Left ventricle myocardium superior (tissue), 1 donor: ENCODE results near the gene ATAD3C. TPM values are rescaled to one million over a fixed set of nuclear protein-coding genes. Genes with fewer than 3 reads are reported as not detected.
A peak's percentile ranks its signal among the peaks of the same experiment; 100 is the strongest.
"Not testable (repeated sequence)": the region's sequence is repeated elsewhere in the genome, so short reads cannot be mapped to it uniquely, and the experiment has no call there.

Source experiments
- ATAC-seq: fragments of 200-7000 bp; cut with Tn5 transposase; one replicate; pipeline ENCODE4 v1.9.1; 2020; ENCODE audit warnings: mild to moderate bottlenecking, moderate library complexity
- DNase-seq: peaks from one replicate; pipeline ENCODE4 v3.0.0-alpha.2; 2020
- intact Hi-C: fragments of 100-400 bp; cut with micrococcal nuclease; formaldehyde crosslinking; loops from one replicate; pipeline ENCODE4 v1.11.0; 2022
- total RNA-seq: library from RNA; stranded (reverse); fragmentation: NEBNext Ultra II Directional; extraction: Animal tissue kit (Norgen Biotek cat#: 25700); gene quantifications from one replicate; pipeline ENCODE4 v1.2.1, GENCODE V29; 2021
- donor health status: DM: no; HTN: yes; CAD: no; lungs with severe emphysema.

Gene ATAD3C
- total RNA-seq, 1 donor from 2014 or later = 1.9 TPM

DNA sequence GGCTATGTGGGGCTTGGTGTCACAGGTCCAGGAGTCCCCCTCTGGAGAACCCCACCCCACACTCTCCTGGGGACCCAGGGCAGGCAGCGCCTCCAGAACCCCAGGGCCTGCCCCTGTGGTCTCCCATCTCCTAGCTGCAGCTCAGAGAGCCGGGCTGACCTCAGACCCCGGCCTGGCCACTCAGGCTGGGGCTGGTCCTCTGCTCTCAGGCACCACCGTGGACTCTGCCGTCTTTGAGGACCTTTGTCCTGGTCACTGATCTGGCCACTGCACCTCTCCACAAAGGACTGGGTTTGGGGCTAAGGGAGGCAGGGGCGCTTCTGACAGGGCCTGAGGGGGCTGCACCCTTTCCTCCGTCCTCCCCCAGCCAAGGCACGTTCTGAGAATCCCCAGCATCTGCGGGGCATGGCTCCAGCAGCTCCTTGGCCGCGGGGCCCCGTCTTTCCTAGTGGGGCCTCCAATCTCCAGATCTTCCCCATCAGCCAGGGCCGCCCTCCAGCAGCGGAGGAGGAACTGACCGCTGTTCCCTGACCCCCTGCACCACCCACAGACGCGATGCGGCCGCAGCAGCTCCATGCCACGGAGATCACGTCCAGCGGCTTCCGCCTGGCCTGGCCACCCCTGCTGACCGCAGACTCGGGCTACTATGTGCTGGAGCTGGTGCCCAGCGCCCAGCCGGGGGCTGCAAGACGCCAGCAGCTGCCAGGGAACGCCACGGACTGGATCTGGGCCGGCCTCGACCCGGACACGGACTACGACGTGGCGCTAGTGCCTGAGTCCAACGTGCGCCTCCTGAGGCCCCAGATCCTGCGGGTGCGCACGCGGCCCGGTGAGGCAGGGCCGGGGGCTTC, 10.7 kb upstream of the ATAD3C start:
- DNase-seq (no peak), ATAC-seq (no peak)
- intact Hi-C loops = no loop called here

DNA sequence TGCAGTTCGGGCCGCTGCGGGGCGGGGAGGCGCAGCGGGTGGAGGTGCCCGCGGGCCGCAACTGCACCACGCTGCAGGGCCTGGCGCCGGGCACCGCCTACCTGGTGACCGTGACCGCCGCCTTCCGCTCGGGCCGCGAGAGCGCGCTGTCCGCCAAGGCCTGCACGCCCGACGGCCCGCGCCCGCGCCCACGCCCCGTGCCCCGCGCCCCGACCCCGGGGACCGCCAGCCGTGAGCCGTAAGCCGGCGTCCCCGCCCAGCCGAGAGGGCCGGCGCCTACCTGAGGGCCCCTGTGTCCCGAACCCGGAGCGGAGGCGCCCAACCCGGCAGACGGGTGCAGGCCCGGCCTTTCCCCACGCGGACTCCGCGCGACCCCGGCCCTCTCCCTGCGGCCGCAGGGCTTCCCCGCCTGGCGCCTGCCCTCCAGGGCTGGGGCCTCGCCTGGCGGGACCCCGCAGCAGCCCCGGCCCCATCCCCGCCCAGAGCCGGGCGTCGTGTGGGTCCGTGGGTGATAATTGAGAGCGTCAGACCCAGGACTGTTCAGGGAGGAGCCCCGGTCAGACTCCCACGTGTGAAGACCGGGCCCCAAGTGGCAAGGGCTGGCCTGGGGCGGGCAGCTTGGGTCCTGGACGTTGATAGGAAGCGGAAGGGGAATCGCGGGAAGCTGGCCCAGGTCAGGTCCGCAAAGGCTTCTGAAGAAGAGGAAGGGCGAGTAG, 9.8 kb upstream of the ATAD3C start:
- intact Hi-C loops = no loop called here
- no peak for DNase-seq
- no peak for ATAC-seq

GRCh38 chr1:1440262-1441001, 9.1 kb upstream of the ATAD3C start:
- intact Hi-C loops = no loop called here
- no peak for ATAC-seq
- DNase-seq = no peak

GRCh38 chr1:1441002-1441888, 8.2 kb upstream of the ATAD3C start:
- intact Hi-C loops = no loop called here
- ATAC-seq (peak; percentile 85), DNase-seq (peak; percentile 75)

GRCh38 chr1:1442069-1442770, 7.3 kb upstream of the ATAD3C start:
- DNase-seq (no peak), ATAC-seq (no peak)
- intact Hi-C loops = no loop called here

- intact Hi-C loops, ATAC-seq, DNase-seq: not testable (repeated sequence)
Measured at GRCh38 chr1:1446631-1447030, 2.9 kb upstream of the ATAD3C start.

GRCh38 chr1:1450616-1451015, 1.1 kb downstream of the ATAD3C start:
- DNase-seq, intact Hi-C loops, ATAC-seq: not testable (repeated sequence)

DNA sequence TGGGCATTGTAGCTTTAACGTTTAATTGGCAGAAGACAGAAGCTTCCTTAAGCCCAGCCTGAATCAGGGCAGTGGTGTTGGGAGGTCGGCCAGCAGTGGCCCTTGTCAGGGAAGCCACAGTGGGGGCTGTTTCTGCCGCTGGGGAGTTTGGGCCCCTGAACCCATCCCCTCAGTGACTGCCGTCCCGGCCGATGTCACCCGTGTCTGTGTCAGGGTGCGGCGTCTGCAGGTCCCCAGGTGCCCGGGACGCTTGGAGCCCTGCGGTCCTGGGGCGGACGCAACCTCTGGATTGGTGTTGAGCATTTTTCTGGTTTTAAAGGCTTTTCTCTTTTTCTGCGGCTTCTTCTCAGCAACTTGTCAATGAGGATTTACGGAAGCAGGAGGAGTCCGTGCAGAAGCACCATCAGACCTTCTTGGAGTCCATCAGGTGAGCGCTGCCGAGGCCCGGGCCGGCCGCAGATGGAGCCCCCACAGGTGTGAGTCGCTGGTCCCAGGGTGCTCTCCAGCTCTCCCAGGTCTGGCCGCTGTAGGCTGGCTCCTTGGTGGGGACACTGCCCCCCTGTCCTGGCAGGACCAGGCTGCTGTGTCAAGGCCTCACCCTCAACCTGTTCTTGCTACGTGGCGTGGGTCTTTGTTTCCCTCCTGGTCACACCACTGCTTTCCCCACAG, 2.3 kb downstream of the ATAD3C start:
- intact Hi-C loops = no loop called here
- ATAC-seq (no peak), DNase-seq (no peak)

- DNase-seq, intact Hi-C loops, ATAC-seq: not testable (repeated sequence)
Measured at GRCh38 chr1:1452365-1452739, 2.9 kb downstream of the ATAD3C start.

- ATAC-seq (no peak), DNase-seq (no peak)
- intact Hi-C loops = no loop called here
Measured at GRCh38 chr1:1452882-1453281, 3.4 kb downstream of the ATAD3C start.

GRCh38 chr1:1454286-1455056, 5.0 kb downstream of the ATAD3C start:
- ATAC-seq, DNase-seq, intact Hi-C loops: not testable (repeated sequence)

- DNase-seq (no peak), ATAC-seq (no peak)
- intact Hi-C loops = no loop called here
Measured at GRCh38 chr1:1455366-1455884, 5.9 kb downstream of the ATAD3C start.

GRCh38 chr1:1455934-1456333, 6.4 kb downstream of the ATAD3C start:
- intact Hi-C loops, ATAC-seq: not testable (repeated sequence)

DNA sequence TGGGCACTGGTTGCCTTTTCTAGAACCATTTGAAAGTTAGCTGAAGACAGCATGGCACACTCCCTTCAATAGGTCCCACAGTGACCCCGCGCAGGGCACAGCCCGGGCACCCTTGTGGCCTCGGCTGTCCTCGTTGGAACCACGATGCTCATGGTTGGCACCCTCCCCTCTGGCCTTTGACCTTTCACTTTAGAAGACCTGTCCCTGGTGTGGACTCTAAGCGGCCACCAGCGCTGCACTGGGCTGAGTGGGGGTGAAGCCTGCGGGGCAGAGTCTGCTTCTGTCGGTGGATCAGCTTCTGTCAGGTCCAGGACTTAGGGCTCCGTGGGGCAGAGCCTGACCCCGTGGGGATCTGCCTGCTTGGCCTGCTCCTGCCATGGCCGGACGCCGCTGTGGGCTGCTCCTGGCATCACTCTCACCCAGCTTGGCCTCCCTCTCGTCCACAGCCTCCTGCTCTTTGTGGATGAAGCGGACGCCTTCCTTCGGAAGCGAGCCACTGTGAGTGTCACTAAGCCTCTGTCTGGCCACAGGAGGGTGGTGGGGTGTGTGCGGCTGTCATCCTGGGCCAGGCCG, 7.3 kb downstream of the ATAD3C start:
- intact Hi-C loops, DNase-seq, ATAC-seq: not testable (repeated sequence)

More at GRCh38 chr1:1455934-1456333, 6.4 kb downstream of the ATAD3C start:
- not testable (repeated sequence) for DNase-seq

DNA sequence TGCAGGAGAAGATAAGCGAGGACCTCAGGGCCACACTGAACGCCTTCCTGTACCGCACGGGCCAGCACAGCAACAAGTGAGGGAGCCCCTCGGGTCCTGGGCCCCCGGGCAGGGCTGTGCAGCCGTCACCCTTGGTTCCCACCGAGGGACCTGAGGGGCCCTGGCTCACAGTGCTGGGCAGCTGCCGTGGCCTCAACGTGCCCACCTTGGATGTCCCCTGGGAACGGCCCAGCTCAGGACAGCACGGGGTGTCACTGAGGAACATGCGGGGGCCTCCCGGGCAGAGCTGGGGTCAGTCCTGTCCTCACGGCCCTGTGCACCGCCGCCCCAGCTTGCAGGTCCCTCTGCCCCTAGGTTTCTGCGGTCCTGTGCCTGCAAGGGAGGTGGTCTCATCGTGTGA, 9.7 kb downstream of the ATAD3C start:
- DNase-seq, intact Hi-C loops, ATAC-seq: not testable (repeated sequence)

- DNase-seq, intact Hi-C loops, ATAC-seq: not testable (repeated sequence)
Measured at GRCh38 chr1:1459711-1460110, 10.2 kb downstream of the ATAD3C start.
